Mesenchymal stem cell (in vitro differentiated cells and primary cell): Measurements from ENCODE around the gene STC2. TPM values are rescaled to one million over a fixed set of nuclear protein-coding genes. Genes with fewer than 3 reads are reported as not detected.
A peak's percentile ranks its signal among the peaks of the same experiment; 100 is the strongest.
"Not testable (repeated sequence)": the region's sequence is repeated elsewhere in the genome, so short reads cannot be mapped to it uniquely, and the experiment has no call there.

ENCODE experiments used
- DNase-seq: peaks from one replicate; pipeline ENCODE4 v3.0.0-alpha.2; 2013
- H2AFZ ChIP-seq: one replicate; pipeline ENCODE4 v1.6.1; 2013; ENCODE audit warnings: low read depth, mild to moderate bottlenecking, control low read depth, inconsistent platforms, low read length, moderate library complexity
- H2AK5ac ChIP-seq: 2 replicates; pipeline ENCODE4 v1.6.1; 2013; ENCODE audit warnings: low read length, moderate library complexity, mild to moderate bottlenecking, inconsistent platforms; ENCODE audit not compliant: severe bottlenecking
- H2BK120ac ChIP-seq: one replicate; pipeline ENCODE4 v1.6.1; 2013; ENCODE audit warnings: low read depth, mild to moderate bottlenecking, inconsistent platforms, low read length, moderate library complexity
- H2BK12ac ChIP-seq, 2 experiments: one replicate each; pipeline ENCODE4 v1.6.1; 2013; ENCODE audit warnings: inconsistent platforms in 2 of 2, low read length in 2 of 2, mild to moderate bottlenecking in 2 of 2, moderate library complexity in 2 of 2, control low read depth in 1 of 2
- H2BK15ac ChIP-seq: one replicate; pipeline ENCODE4 v1.6.1; 2013; ENCODE audit warnings: mild to moderate bottlenecking, low read depth, inconsistent platforms; ENCODE audit not compliant: poor library complexity, severe bottlenecking
- H2BK5ac ChIP-seq: 2 replicates; pipeline ENCODE4 v1.6.1; 2013; ENCODE audit warnings: low read depth, mild to moderate bottlenecking, low read length, control low read depth, inconsistent platforms; ENCODE audit not compliant: poor library complexity, severe bottlenecking
- H3K14ac ChIP-seq, 2 experiments: one replicate each; pipeline ENCODE4 v1.6.1; 2013; ENCODE audit warnings: inconsistent platforms in 2 of 2, low read length in 2 of 2, control low read depth in 1 of 2, mild to moderate bottlenecking in 1 of 2, moderate library complexity in 1 of 2
- H3K18ac ChIP-seq, 2 experiments: one replicate each; pipeline ENCODE4 v1.6.1; 2013; ENCODE audit warnings: inconsistent platforms in 2 of 2, low read length in 2 of 2, control low read depth in 1 of 2, low read depth in 1 of 2, mild to moderate bottlenecking in 1 of 2
- H3K23ac ChIP-seq, 2 experiments: one replicate each; pipeline ENCODE4 v1.6.1; 2013; ENCODE audit warnings: inconsistent platforms in 2 of 2, low read length in 2 of 2, mild to moderate bottlenecking in 2 of 2, moderate library complexity in 2 of 2, control low read depth in 1 of 2
- H3K27ac ChIP-seq: 2 replicates; pipeline ENCODE4 v1.5.1; 2013; ENCODE audit warnings: mild to moderate bottlenecking, moderate library complexity, low read length, control low read depth, inconsistent platforms; ENCODE audit not compliant: poor library complexity, severe bottlenecking
- H3K27me3 ChIP-seq, 2 experiments: 2 replicates each; pipeline versions ENCODE4 v1.6.1 to v1.7.0; 2013; ENCODE audit warnings: low read length in 2 of 2, mild to moderate bottlenecking in 2 of 2, moderate library complexity in 2 of 2, control low read depth in 1 of 2, inconsistent platforms in 1 of 2; ENCODE audit not compliant: control insufficient read depth in 1 of 2, insufficient read depth in 1 of 2
- H3K36me3 ChIP-seq, 2 experiments: 2 replicates each; pipeline versions ENCODE4 v1.6.1 to v1.7.0; 2013; ENCODE audit warnings: low read length in 2 of 2, control low read depth in 1 of 2, inconsistent platforms in 1 of 2, low read depth in 1 of 2, mild to moderate bottlenecking in 1 of 2; ENCODE audit not compliant: insufficient read depth in 2 of 2, control insufficient read depth in 1 of 2
- H3K4ac ChIP-seq, 2 experiments: one replicate each; pipeline ENCODE4 v1.6.1; 2013; ENCODE audit warnings: inconsistent platforms in 2 of 2, low read length in 2 of 2, mild to moderate bottlenecking in 2 of 2, moderate library complexity in 2 of 2, control low read depth in 1 of 2, low read depth in 1 of 2
- H3K4me1 ChIP-seq: 2 replicates; pipeline ENCODE4 v1.6.1; 2013; ENCODE audit warnings: low read depth, low read length, control low read depth; ENCODE audit not compliant: control insufficient read depth, insufficient read depth
- H3K4me2 ChIP-seq: 2 replicates; pipeline ENCODE4 v1.6.1; 2013; ENCODE audit warnings: low read length, mild to moderate bottlenecking, inconsistent platforms; ENCODE audit not compliant: poor library complexity, severe bottlenecking
- H3K4me3 ChIP-seq, 2 experiments: 2 replicates each; pipeline versions ENCODE4 v1.5.1 to v1.7.0; 2013; ENCODE audit warnings: low read length in 2 of 2, mild to moderate bottlenecking in 2 of 2, control low read depth in 1 of 2, low read depth in 1 of 2; ENCODE audit not compliant: insufficient read depth in 1 of 2
- H3K79me1 ChIP-seq: replicated peaks from 2 replicates; pipeline ENCODE4 v1.6.1; 2013; ENCODE audit warnings: mild to moderate bottlenecking, control low read depth, low read length, inconsistent platforms; ENCODE audit not compliant: poor library complexity, severe bottlenecking
- H3K9ac ChIP-seq: 2 replicates; pipeline ENCODE4 v1.7.0; 2013; ENCODE audit warnings: mild to moderate bottlenecking, low read length, moderate library complexity
- H3K9me3 ChIP-seq: 2 replicates; pipeline ENCODE4 v1.7.0; 2013; ENCODE audit warnings: mild to moderate bottlenecking, low read length; ENCODE audit not compliant: control insufficient read depth
- H4K8ac ChIP-seq: one replicate; pipeline ENCODE4 v1.6.1; 2013; ENCODE audit warnings: inconsistent platforms, mild to moderate bottlenecking, low read length, moderate library complexity
- H4K91ac ChIP-seq: one replicate; pipeline ENCODE4 v1.6.1; 2013; ENCODE audit warnings: mild to moderate bottlenecking, low read length, inconsistent platforms
- WGBS: methylation state at CpG from one replicate; pipeline ENCODE4 v1.1.7; 2013; ENCODE audit warnings: mixed read lengths; 5-methylcytosine and 5-hydroxymethylcytosine counted together
- polyA plus RNA-seq, 2 experiments: library from polyadenylated mRNA; stranded (reverse); fragments of 200-250 nt; gene quantifications; one replicate each; pipeline ENCODE4 v1.2.3, GENCODE V29; 2013

The STC2 gene, protein sequence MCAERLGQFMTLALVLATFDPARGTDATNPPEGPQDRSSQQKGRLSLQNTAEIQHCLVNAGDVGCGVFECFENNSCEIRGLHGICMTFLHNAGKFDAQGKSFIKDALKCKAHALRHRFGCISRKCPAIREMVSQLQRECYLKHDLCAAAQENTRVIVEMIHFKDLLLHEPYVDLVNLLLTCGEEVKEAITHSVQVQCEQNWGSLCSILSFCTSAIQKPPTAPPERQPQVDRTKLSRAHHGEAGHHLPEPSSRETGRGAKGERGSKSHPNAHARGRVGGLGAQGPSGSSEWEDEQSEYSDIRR
- 89.5 TPM for polyA plus RNA-seq (2013, experiment 1 of 2)
- 87.1 TPM for polyA plus RNA-seq (2013, experiment 2 of 2)

DNA sequence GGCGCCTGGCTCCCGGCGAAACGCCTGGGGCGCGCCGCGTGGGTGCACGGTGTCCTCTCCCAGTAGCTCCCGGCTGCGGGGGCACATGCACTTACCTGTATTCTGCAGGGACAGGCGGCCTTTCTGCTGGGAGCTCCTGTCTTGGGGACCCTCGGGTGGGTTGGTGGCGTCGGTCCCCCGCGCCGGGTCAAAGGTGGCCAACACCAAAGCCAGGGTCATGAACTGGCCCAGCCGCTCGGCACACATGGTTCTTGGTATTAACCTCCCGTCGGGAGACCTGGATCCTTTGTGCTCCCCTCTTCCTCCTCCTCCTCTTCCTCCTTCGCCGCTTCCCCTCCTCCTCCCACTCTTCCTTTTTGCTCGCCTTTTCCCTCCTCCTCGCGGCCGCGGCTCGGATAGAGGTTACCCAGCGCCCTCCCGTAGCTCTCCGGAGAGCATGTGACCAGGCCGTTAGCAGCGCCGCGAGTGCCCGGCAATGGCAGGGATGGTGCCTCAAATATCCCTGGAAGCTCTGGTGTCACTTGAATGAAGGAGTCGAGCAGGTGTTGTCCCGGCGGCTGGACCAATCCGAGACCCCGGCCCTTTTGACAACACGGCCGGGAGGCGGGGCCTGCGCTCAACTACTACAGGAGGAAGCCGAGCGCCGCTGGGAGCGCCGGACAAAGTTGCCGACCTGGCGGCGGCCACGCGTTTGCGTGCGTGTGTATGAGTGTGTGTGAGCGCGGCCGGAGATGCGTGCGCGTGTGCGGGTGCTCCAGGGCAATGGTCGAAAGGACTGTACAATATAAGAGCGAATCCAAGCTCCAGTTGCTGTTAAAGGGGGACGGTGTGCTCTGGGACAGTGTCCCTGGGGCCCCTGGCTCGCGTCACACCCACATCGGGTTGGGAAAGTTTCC, at the start of gene STC2:
TSS of gene STC2 (minus strand) at position 467 of the 896 bp plus-strand sequence. CDS start at position 246, 221 bp downstream.
- Histone ChIP-seq H4K91ac (peak within 1 kb of the TSS; percentile 89), H3K18ac (peak within 1 kb of the TSS; percentile 68 to 95), H3K4me2 (peak within 1 kb of the TSS; percentile 97), H3K36me3 (peaks cover 0 to 3% of the 10 kb centered on the region in 2 experiments), H2BK15ac (peak within 1 kb of the TSS; percentile 96), H2BK120ac (peak within 1 kb of the TSS; percentile 88), H3K4me3 (peak within 1 kb of the TSS; percentile 57 to 77), H3K9ac (peak within 1 kb of the TSS; percentile 68), H2AK5ac (no peak within 1 kb of the TSS), H2AFZ (no peak within 1 kb of the TSS), H4K8ac (peak within 1 kb of the TSS; percentile 74), H3K4ac (peak within 1 kb of the TSS; percentile 66 to 92), H3K14ac (peak within 1 kb of the TSS in 1 of 2 experiments; percentile 92), H3K23ac (peak within 1 kb of the TSS in 1 of 2 experiments; percentile 94), H3K9me3 (no peaks in the 10 kb centered on the region), H3K79me1 (peaks cover 3% of the 10 kb centered on the region), H3K27me3 (peaks cover 0 to 18% of the 10 kb centered on the region in 2 experiments), H2BK5ac (no peak within 1 kb of the TSS), H3K27ac (peak within 1 kb of the TSS; percentile 22), H2BK12ac (peak within 1 kb of the TSS; percentile 3 to 85), H3K4me1 (peaks cover 36% of the 10 kb centered on the region)
- peak; percentile 94 for DNase-seq
- WGBS = under 1% methylated on average over 72 of the region's 72 CpGs

DNA sequence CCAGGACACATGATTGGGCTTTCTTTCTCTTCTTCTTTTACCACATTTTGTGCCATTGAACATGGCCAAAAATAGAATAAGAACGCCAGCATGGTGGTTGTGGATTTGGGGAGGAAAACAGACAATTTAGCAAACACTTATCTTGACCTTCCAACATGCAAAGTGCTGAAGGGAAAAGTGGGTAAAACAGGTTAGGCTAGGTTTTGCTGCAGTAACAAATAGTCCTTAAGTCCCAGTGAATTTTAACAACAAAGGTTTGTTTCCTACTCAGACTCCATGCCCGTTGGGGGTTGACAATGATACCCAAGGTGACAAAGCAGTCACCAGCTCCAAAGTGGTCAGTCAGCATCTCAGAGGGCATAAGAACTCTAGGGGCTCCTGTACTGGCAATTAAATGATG, 43.2 kb upstream of the STC2 start:
- H3K9ac ChIP-seq = no peak overlapping the region
- no peak overlapping the region for H2BK15ac ChIP-seq
- no peak overlapping the region for H2BK5ac ChIP-seq
- H2AFZ ChIP-seq = no peak overlapping the region
- no peak overlapping the region for H3K4me2 ChIP-seq
- H3K4me3 ChIP-seq = no peak overlapping the region
- no peak overlapping the region for H3K14ac ChIP-seq
- H3K9me3 ChIP-seq = peaks cover 18% of the 10 kb centered on the region
- no peak overlapping the region for H3K4ac ChIP-seq
- no peak overlapping the region for H2BK12ac ChIP-seq
- no peak overlapping the region for H2AK5ac ChIP-seq
- DNase-seq = no peak
- 82% methylated on average over 1 of the region's 2 CpGs for WGBS
- H3K36me3 ChIP-seq = no peaks in the 10 kb centered on the region
- H3K79me1 ChIP-seq = no peaks in the 10 kb centered on the region
- no peak overlapping the region for H2BK120ac ChIP-seq
- peaks cover 0 to 6% of the 10 kb centered on the region in 2 experiments for H3K27me3 ChIP-seq
- H3K27ac ChIP-seq = no peak overlapping the region
- no peak overlapping the region for H4K8ac ChIP-seq
- no peak overlapping the region for H3K18ac ChIP-seq
- no peak overlapping the region for H4K91ac ChIP-seq
- no peaks in the 10 kb centered on the region for H3K4me1 ChIP-seq
- H3K23ac ChIP-seq = no peak overlapping the region

DNA sequence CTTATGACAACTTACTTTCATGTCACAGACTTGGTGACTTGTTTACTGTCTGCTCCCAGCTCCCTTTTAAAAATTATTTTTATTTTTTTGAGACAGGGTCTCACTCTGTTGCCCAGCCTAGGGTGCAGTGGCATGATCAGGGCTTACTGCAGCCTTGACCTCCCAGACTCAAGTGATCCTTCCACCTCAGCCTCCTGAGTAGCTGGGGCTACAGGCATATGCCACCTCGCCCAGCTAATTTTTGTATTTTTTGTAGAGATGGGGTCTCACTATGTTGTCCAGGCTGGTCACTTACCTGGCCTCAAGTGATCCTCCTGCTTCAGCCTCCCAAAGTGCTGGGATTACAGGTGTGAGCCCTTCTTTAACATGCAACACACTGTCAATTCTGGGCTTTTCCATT, 35.2 kb upstream of the STC2 start:
- not testable (repeated sequence) for H2BK5ac ChIP-seq, H4K91ac ChIP-seq, H4K8ac ChIP-seq, H3K27ac ChIP-seq, DNase-seq, H3K79me1 ChIP-seq, H3K9me3 ChIP-seq, H3K14ac ChIP-seq, H3K4ac ChIP-seq, H2BK12ac ChIP-seq, H3K4me1 ChIP-seq, H2AK5ac ChIP-seq, H2BK15ac ChIP-seq, H2AFZ ChIP-seq, H3K4me3 ChIP-seq, H3K23ac ChIP-seq, H2BK120ac ChIP-seq, H3K9ac ChIP-seq, H3K4me2 ChIP-seq, H3K18ac ChIP-seq, H3K36me3 ChIP-seq
- peaks cover 0 to 10% of the 10 kb centered on the region in 2 experiments for H3K27me3 ChIP-seq
- WGBS = 78% methylated on average over 1 of the region's 1 CpG

DNA sequence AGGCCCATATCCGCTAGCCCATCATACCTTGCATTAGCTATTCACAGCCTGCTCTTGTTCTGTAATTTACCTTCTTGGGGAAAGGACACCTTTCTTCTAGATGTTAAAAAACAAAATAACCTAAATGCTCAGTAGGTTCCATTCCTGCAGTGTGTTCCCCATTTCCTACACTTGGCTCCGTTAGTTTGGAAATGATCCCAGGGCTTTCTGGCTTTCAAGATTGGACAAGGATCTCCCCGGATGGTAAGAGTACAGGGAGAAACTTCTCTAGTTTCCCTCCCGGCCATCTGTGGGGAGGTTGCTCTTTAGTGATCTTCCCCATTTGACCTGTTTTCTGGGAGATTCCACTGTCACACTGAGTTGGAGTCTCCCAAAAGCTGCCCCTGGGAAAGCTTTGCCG, 27.3 kb upstream of the STC2 start:
- no peaks in the 10 kb centered on the region for H3K36me3 ChIP-seq
- WGBS = 88% methylated on average over 5 of the region's 5 CpGs
- H3K18ac ChIP-seq = no peak overlapping the region
- H2BK12ac ChIP-seq = no peak overlapping the region
- peak overlapping the region in 1 of 2 experiments; percentile 46 for H3K23ac ChIP-seq
- peaks cover 0 to 26% of the 10 kb centered on the region in 2 experiments for H3K27me3 ChIP-seq
- H4K8ac ChIP-seq = no peak overlapping the region
- H3K4me2 ChIP-seq = no peak overlapping the region
- no peak overlapping the region for H3K27ac ChIP-seq
- no peak overlapping the region for H2AFZ ChIP-seq
- no peak overlapping the region for H3K4ac ChIP-seq
- H4K91ac ChIP-seq = no peak overlapping the region
- no peak overlapping the region for H2AK5ac ChIP-seq
- H3K4me3 ChIP-seq = no peak overlapping the region
- peak overlapping the region; percentile 4 for H2BK15ac ChIP-seq
- peaks cover under 1% of the 10 kb centered on the region for H3K9me3 ChIP-seq
- no peak overlapping the region for H3K9ac ChIP-seq
- no peaks in the 10 kb centered on the region for H3K79me1 ChIP-seq
- H3K4me1 ChIP-seq = peaks cover 2% of the 10 kb centered on the region
- no peak overlapping the region for H3K14ac ChIP-seq
- H2BK120ac ChIP-seq = no peak overlapping the region
- no peak for DNase-seq
- H2BK5ac ChIP-seq = no peak overlapping the region
